NCI-H1105 treated with DMSO at 0.1 percent for 48 hours (cell line): Measurements from ENCODE around the gene PAX5.
"Not testable (repeated sequence)": the region's sequence is repeated elsewhere in the genome, so short reads cannot be mapped to it uniquely, and the experiment has no call there.

ENCODE experiments used
- DNase-seq: peaks from one replicate; lab custom pipeline; 2025; lab: John Stamatoyannopoulos, UW

The PAX5 gene

DNA sequence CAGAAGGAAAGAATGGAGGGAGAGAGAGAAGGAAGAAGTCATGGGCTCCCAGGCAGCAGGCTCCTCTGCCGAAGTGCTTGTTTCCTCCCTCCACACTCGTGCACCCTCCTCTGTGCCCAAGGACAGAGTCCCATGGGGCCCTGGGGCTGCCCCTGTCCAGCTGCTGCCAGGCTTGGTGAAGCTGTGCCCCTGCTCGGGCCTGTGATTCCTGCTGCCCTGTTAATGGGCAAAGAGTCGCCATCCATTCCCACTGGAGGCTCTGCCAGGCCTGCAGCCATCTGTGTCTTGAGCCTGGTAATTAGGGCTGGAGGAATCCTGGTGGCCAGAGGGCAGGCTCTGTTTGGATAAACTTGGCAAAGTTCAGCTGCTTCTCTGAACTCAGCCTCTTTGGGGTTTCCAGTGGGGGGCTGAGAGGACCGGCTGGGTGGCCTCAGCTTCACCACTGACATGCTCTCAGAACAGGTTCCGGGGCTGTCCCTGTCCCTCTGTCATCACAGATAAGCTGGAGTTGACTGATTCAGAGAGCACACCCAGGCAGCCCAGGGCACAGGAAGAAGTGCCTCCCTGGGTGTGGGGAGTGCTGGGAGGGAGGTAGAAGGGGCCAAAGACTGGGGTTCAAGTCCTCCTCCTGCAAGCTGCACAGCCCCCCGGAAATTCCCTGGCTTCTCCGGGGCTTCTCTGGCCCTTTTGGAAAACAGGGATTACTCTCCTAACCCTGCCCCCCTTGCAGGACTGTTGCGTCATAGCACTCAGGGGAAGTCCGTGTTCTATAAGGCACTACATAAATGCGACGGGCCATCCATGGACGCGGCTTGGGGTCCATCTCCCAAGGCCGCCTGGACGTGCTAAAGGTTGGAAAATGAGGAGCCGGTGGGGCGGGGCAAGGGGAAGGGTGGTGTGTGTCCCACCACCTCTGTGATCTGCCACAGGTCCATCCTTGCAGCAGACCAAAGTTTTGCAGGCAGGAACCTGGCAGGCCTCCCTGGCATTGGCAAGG, 154.8 kb downstream of the PAX5 start:
- DNase-seq = no peak

DNA sequence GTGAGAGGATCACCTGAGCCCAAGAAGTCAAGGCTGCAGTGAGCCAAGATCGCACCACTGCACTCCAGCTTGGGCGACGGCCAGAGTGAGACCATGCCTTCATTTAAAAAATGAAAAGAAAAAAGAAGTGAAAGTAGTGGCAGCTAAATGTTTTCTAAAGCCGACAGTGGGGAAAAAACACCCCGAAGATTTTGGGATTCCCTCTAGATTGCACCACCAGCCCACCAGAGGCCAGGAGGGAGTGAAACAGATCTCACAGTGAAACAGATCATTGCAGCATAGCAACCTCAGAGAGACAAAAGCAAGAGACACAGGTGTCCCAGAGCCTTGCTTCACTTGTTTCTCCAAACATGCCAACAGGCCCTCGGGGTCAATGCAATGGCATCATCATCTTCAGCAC, 156.8 kb downstream of the PAX5 start:
- no peak for DNase-seq

DNA sequence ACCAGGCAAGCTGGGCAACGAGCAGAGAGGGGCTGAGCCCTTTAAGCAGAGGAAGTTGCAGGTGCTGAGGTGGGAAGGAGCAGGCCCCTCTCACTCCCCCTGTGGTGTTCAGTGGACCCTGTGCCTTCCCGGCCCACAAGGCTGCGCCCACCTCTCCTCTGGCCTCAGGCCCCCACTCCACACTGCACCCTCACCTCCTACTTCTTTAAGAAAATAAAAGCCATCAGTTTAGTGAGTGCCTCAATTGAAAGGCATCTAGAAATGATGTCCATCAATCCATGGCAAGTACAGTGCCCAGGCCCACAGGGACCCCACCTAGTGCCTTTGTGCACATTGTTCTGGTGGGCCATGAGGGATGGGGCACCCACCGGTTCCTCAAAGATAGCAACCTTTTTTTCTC, 158.0 kb downstream of the PAX5 start:
- DNase-seq = no peak

DNA sequence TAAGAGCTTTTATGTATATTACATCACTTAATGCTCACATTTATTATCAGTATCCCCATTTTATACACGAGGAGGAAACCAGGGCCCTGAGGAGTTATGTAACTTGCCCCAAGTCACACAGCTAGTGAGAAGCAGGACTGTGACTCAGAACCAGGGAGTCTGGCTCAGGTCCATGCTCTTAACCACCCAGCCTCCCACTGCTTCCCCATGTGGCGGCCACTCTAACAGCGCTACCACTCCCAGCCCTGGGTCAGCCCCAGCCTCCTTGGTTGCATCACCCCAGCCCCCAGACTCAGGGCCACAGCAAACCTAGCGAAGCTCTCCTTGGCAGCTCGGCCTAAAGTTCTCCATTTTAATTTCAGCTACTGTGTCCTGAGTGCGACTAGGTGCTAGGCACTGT, 159.1 kb downstream of the PAX5 start:
- DNase-seq = no peak

DNA sequence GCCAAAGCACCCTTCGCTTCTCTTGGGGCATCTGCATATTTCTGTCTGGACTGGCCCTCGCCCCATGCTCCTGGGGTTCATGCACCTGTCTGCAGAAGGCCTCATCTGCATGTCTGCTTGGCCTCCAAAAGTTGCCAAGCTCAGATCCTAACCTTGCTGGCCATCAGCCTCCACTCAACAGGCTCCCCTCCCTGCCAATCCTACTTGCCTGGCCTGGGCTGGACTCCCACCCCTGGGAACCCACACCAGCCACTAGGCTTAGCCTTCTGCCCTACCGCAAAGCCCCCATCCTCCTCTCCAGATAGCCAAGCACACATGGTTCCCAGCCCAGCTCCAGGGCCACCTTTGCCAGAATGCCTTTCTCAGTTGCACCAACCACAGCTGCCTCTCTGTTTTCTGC, 159.8 kb downstream of the PAX5 start:
- DNase-seq = no peak

GRCh38 chr9:36873247-36873875, 160.7 kb downstream of the PAX5 start:
- DNase-seq = no peak

- no peak for DNase-seq
Observed at GRCh38 chr9:36872641-36873040, 161.4 kb downstream of the PAX5 start.

DNA sequence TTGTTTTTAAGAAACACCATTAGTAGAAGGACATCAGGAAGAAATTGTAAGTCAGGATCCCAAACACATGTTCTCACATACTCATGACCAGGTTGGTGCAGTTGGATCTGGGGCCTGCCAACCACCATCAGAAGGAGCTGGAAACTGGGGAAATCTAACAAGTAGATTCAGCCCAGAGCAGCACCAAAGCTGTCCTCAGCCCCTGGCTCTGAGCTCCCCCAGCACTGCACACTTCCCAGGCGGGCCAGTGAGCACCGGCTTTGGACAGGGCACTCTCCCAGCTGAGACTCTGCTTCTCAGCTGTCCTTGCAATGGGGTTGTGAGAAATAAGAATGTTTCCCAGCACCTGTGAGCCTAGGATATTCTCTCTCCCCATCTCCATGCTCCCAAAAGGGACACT, 162.5 kb downstream of the PAX5 start:
- no peak for DNase-seq

GRCh38 chr9:36870960-36871359, 163.1 kb downstream of the PAX5 start:
- DNase-seq = peak; percentile 91

- not testable (repeated sequence) for DNase-seq
Observed at GRCh38 chr9:36869605-36870004, 164.5 kb downstream of the PAX5 start.

- DNase-seq = no peak
Observed at GRCh38 chr9:36868586-36869282, 165.3 kb downstream of the PAX5 start.

DNA sequence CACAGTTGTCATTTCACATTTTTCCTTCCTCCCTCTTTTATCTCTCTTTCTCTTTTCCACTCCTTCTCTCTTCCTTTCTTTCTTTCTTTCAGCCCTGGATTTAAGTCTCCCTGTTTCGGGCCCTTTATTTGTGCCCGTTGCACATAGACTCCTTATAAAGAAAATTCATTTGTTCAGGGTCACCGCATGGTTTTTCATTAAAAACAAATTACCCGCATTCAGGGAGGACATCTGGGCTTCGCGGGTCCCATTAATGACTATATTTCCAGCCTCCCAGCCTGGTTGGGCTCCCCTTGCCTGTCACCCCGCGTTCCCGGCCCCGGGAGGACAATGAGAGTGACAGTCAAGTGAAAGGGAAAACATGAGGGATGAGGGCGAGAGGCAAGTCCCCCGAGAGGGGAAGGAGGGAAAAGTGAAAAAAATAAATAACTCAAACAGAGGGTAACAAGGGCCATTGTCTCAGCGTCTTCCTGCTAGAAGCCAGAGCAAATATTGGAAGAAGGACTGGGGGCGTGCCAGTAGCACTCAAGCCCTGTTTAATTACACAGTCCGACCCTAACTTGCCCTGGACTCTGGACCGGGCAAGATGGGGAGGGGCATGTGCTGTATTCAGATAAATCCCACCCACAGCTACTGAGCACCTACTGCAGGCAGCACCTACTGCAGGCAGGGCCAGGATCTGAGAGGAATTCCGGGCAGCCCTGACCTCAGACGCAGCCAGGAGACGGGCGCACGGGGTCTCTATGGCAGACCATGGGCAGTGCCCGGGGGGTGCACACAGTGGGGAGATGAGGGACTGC, 166.2 kb downstream of the PAX5 start:
- DNase-seq = peak; percentile 66

DNA sequence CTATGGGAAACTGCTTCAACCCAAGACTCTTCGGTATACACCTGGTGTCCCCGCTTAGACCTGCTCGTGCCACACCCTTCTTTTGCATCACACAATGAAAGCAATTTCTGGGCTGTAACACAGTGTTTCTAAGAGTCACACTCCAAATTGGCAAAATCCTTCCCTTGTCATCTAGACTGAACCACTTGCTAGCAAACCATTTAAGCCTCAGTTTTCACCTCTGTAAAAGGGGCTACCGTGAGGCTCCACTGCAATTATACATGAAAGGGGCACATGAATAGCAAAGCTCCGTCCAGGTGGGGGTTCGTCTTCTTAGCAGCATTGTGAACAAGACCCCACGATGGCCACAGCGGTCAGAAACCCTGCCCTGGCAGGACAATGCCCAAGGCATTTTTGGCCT, 166.8 kb downstream of the PAX5 start:
- no peak for DNase-seq

DNA sequence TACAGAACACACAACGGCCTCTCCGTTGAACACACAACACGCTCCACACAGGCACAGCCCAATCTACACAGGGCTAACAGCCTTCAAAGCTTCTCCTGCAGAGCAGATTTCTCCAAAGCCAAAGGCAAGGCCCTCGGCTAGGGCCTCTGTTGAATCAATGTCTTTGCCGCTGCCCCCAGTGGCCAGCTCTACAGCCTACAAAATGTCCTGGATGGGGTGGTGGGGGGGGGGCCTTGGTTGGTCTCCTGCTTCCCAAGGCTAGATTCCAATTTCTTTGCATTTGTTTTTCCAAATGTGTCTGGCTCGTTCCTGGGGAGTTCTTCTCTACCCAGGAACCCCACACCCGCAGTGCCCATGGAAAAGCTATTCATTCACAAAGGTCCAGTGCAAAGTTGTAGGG, 167.2 kb downstream of the PAX5 start:
- DNase-seq = no peak

GRCh38 chr9:36865731-36866635, 168.1 kb downstream of the PAX5 start:
- no peak for DNase-seq

- DNase-seq = no peak
Observed at GRCh38 chr9:36864491-36865410, 169.3 kb downstream of the PAX5 start.

- DNase-seq = no peak
Observed at GRCh38 chr9:36862206-36863145, 171.6 kb downstream of the PAX5 start.

DNA sequence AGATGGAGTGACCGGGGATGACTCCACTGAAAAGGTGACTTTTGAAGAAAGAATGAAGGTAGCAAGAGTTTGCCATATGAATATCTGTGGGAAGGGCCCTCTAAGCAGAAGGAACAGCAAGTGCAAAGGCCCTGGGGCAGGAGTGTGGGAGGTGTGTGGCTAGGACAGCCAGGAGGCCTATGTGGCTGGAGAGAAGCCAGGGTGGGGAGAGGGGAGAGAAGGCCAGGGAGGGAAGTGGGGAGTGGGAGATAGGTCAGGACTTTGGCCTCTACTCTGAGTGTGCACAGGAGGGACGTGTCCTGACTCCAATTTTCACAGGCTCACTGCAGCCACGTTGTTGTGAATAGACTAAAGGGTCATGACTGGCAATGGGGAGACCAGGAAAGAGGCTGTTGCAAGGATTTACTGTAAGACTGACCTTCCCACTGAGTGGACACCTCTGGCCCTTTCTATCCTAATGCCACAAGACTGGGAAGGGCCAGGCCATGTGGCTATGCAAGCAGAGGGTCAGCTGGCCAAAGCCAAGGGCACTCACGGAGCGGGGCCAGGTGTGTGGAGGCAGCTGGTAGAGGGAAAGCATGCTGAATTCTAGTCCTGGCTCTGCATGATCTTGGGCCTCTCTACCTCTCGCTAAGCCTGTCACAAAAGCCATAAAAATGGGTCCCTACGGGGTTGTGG, 172.4 kb downstream of the PAX5 start:
- no peak for DNase-seq
